Neuronal stem cell (in vitro differentiated cells): ENCODE data around the gene CTSZ.

Experiments used
- DNase-seq: peaks from one replicate; pipeline ENCODE4 v3.0.0-alpha.2; 2013; ENCODE audit warnings: low spot score
- H2AFZ ChIP-seq: one replicate; pipeline ENCODE4 v1.6.1; 2013; ENCODE audit warnings: mild to moderate bottlenecking, low read length, inconsistent platforms
- H2AK5ac ChIP-seq: 2 replicates; pipeline ENCODE4 v1.6.1; 2013; ENCODE audit warnings: low read depth, mild to moderate bottlenecking, inconsistent platforms, low read length, moderate library complexity, mixed read lengths
- H2BK120ac ChIP-seq: 2 replicates; pipeline ENCODE4 v1.6.1; 2013; ENCODE audit warnings: low read depth, mild to moderate bottlenecking, inconsistent platforms, low read length, moderate library complexity, mixed read lengths
- H2BK12ac ChIP-seq: one replicate; pipeline ENCODE4 v1.6.1; 2013; ENCODE audit warnings: low read length, inconsistent platforms
- H2BK15ac ChIP-seq: 2 replicates; pipeline ENCODE4 v1.6.1; 2013; ENCODE audit warnings: mild to moderate bottlenecking, low read length, inconsistent platforms, mixed read lengths
- H2BK5ac ChIP-seq: one replicate; pipeline ENCODE4 v1.6.1; 2013; ENCODE audit warnings: inconsistent platforms, mild to moderate bottlenecking, low read length, moderate library complexity
- H3K14ac ChIP-seq: one replicate; pipeline ENCODE4 v1.6.1; 2013; ENCODE audit warnings: low read length, inconsistent platforms
- H3K18ac ChIP-seq: 2 replicates; pipeline ENCODE4 v1.6.1; 2013; ENCODE audit warnings: low read length, inconsistent platforms
- H3K23ac ChIP-seq: 2 replicates; pipeline ENCODE4 v1.6.1; 2013; ENCODE audit warnings: low read depth, mild to moderate bottlenecking, mixed read lengths, low read length, inconsistent platforms; ENCODE audit not compliant: poor library complexity
- H3K27ac ChIP-seq: replicated peaks from 3 replicates; pipeline ENCODE4 v1.5.1; 2013; ENCODE audit warnings: low read length, inconsistent platforms
- H3K27me3 ChIP-seq, 3 experiments: 2 replicates each; pipeline ENCODE4 v1.6.1; 2013; ENCODE audit warnings: low read length in 3 of 3, mild to moderate bottlenecking in 2 of 3, inconsistent platforms in 1 of 3, low read depth in 1 of 3, mixed read lengths in 1 of 3, moderate library complexity in 1 of 3; ENCODE audit not compliant: control insufficient read depth in 3 of 3, insufficient read depth in 3 of 3
- H3K36me3 ChIP-seq, 2 donors: replicated peaks in 1 of 2; 2 replicates each; pipeline ENCODE4 v1.6.1; 2013; ENCODE audit warnings: low read length in 2 of 2; ENCODE audit not compliant: control insufficient read depth in 2 of 2, insufficient read depth in 2 of 2
- H3K4ac ChIP-seq: 2 replicates; pipeline ENCODE4 v1.6.1; 2013; ENCODE audit warnings: inconsistent platforms, mild to moderate bottlenecking, low read length, moderate library complexity
- H3K4me1 ChIP-seq, 2 donors: 1 replicate in 1 of 2; 2 replicates in 1 of 2; pipeline ENCODE4 v1.6.1; 2013; ENCODE audit warnings: low read length in 2 of 2, low read depth in 1 of 2; ENCODE audit not compliant: control insufficient read depth in 2 of 2, insufficient read depth in 1 of 2
- H3K4me2 ChIP-seq: one replicate; pipeline ENCODE4 v1.6.1; 2013; ENCODE audit warnings: mild to moderate bottlenecking, low read length, inconsistent platforms; ENCODE audit not compliant: insufficient read depth, poor library complexity, severe bottlenecking
- H3K4me3 ChIP-seq, 2 donors: 2 replicates each; pipeline ENCODE4 v1.5.1; 2013; ENCODE audit warnings: low read length in 2 of 2, mild to moderate bottlenecking in 2 of 2, inconsistent platforms in 1 of 2, moderate library complexity in 1 of 2
- H3K79me1 ChIP-seq: one replicate; pipeline ENCODE4 v1.6.1; 2013; ENCODE audit warnings: low read depth, mild to moderate bottlenecking, inconsistent platforms, low read length, moderate library complexity
- H3K9ac ChIP-seq: one replicate; pipeline ENCODE4 v1.6.1; 2013; ENCODE audit warnings: mild to moderate bottlenecking, low read depth, low read length, inconsistent platforms; ENCODE audit not compliant: poor library complexity
- H3K9me3 ChIP-seq, 2 donors: replicated peaks in 1 of 2; 2 replicates each; pipeline versions ENCODE3 to v1.6.1; 2013; ENCODE audit warnings: low read length in 2 of 2, mild to moderate bottlenecking in 2 of 2, inconsistent platforms in 1 of 2, low read depth in 1 of 2, mixed read lengths in 1 of 2, moderate library complexity in 1 of 2; ENCODE audit not compliant: control insufficient read depth in 2 of 2, insufficient read depth in 1 of 2
- H4K8ac ChIP-seq: one replicate; pipeline ENCODE4 v1.6.1; 2013; ENCODE audit warnings: low read depth, mild to moderate bottlenecking, inconsistent platforms, low read length, moderate library complexity
- H4K91ac ChIP-seq: one replicate; pipeline ENCODE4 v1.6.1; 2013; ENCODE audit warnings: low read length, low read depth, mild to moderate bottlenecking, inconsistent platforms; ENCODE audit not compliant: poor library complexity
- WGBS, 2 donors: extraction: QIAGEN DNeasy Blood & Tissue Kit; methylation state at CpG; one replicate each; pipeline ENCODE4 v1.1.7; 2013; ENCODE audit warnings: missing lambda C conversion rate in 2 of 2, mixed read lengths in 1 of 2; ENCODE audit not compliant: insufficient read length in 2 of 2, insufficient replicate concordance in 1 of 2; ENCODE audit errors: extremely low coverage in 2 of 2; 5-methylcytosine and 5-hydroxymethylcytosine counted together

The CTSZ gene

DNA sequence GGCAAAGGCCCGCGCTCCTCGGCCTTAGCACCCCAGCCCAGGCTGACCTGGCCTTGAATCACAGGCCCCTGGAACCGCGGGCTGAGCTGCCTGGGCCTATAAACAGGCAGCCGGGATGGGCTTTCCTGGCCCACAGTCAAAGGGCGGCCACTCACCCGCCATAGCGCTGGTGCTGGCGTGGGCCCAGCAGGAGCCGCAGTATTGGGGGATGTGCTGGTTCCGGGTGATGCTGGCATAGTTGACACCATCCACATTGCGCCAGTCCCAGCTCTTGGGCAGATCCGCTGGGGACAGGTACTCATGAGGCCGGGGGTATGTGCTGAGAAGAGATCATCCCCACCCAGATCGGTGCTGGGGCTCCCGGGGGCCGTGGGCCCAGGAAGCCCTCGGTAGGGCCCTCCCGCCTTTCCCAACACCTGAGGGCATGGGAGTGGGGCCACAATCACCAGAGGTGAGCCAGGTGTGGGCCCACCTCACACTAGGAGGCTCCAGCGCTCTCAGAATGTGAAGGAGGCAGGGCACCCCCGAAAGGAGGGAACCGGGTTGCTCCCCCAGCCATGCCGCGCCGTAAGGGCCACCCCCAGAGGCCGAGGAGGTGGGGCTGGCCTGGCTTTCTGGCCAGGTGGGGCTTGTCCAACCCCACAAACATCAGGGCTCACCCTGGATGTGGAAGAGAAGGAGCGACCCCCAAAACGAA is 739 bp downstream of the CTSZ start:
- H3K18ac ChIP-seq, result peak overlapping the region; percentile 95
- H3K4me1 ChIP-seq, result peaks cover 20 to 21% of the 10 kb centered on the region in 2 donors
- H2BK120ac ChIP-seq, result no peak overlapping the region
- H3K23ac ChIP-seq, result peak overlapping the region; percentile 82
- peak overlapping the region; percentile 10 for H2BK15ac ChIP-seq
- peaks cover 5% of the 10 kb centered on the region for H3K79me1 ChIP-seq
- peak overlapping the region; percentile 85 for H2AK5ac ChIP-seq
- H2BK5ac ChIP-seq, result peak overlapping the region; percentile 70
- no peaks in the 10 kb centered on the region for H3K9me3 ChIP-seq
- no peak for DNase-seq
- H3K4ac ChIP-seq, result peak overlapping the region; percentile 13
- peak overlapping the region; percentile 88 for H3K9ac ChIP-seq
- H2AFZ ChIP-seq, result no peak overlapping the region
- peak overlapping the region in 1 of 2 donors; percentile 79 for H3K4me3 ChIP-seq
- H3K4me2 ChIP-seq, result peak overlapping the region; percentile 91
- peak overlapping the region; percentile 53 for H4K8ac ChIP-seq
- H2BK12ac ChIP-seq, result no peak overlapping the region
- H4K91ac ChIP-seq, result peak overlapping the region; percentile 16
- peak overlapping the region; percentile 86 for H3K14ac ChIP-seq
- H3K36me3 ChIP-seq, result peaks cover 0 to 4% of the 10 kb centered on the region in 2 donors
- WGBS, 2 donors, result no CpG with 5 or more reads among the region's 29 CpGs
- H3K27me3 ChIP-seq, result no peaks in the 10 kb centered on the region
- no peak overlapping the region for H3K27ac ChIP-seq

DNA sequence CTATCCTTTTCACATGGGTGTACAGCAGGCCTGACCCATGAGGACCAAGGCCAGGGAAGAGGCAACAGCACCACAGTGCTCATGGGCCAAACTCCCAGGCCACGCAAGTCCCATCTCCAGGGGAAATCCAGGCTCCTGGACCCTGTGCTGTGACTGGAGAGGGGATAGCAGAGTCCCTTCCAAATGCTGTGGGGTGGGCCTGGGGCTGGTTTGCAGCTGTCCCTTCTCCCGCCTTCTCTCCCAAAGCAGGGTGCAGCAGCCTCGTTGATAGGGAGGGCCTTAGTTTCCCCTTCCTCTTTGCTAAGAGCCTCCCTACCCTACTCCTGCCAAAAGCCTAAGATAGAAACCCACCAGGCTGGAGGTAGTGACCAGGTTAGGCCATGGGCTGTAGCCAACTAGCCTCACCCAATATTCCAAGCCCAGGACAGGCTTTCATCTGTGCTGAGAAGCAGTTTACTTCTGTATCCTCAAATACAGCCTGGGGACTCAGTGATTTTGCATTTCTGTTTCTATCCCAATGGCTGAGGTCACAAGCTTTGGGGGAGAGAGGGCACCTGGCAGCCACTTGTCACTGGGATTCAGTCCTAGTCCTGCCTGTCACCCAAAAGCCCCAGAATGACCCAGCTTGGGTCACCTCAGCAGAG is 1.4 kb downstream of the CTSZ start:
- H3K4ac ChIP-seq, result no peak overlapping the region
- no peak overlapping the region for H2BK120ac ChIP-seq
- no peak overlapping the region for H4K8ac ChIP-seq
- H3K79me1 ChIP-seq, result peaks cover 5% of the 10 kb centered on the region
- H2BK5ac ChIP-seq, result peak overlapping the region; percentile 70
- peak overlapping the region; percentile 30 for H2BK15ac ChIP-seq
- H2AFZ ChIP-seq, result no peak overlapping the region
- peak overlapping the region; percentile 88 for H3K9ac ChIP-seq
- no peak overlapping the region for H3K4me2 ChIP-seq
- WGBS, 2 donors, result no CpG with 5 or more reads among the region's 3 CpGs
- H2BK12ac ChIP-seq, result no peak overlapping the region
- no peak overlapping the region for H4K91ac ChIP-seq
- no peak overlapping the region for H3K27ac ChIP-seq
- H3K14ac ChIP-seq, result no peak overlapping the region
- H3K4me3 ChIP-seq, result no peak overlapping the region
- peaks cover 0 to 5% of the 10 kb centered on the region in 2 donors for H3K36me3 ChIP-seq
- no peak overlapping the region for H3K18ac ChIP-seq
- H3K9me3 ChIP-seq, result no peaks in the 10 kb centered on the region
- peaks cover 14 to 17% of the 10 kb centered on the region in 2 donors for H3K4me1 ChIP-seq
- H3K23ac ChIP-seq, result no peak overlapping the region
- H3K27me3 ChIP-seq, result no peaks in the 10 kb centered on the region
- H2AK5ac ChIP-seq, result peak overlapping the region; percentile 85
- DNase-seq, result no peak

DNA sequence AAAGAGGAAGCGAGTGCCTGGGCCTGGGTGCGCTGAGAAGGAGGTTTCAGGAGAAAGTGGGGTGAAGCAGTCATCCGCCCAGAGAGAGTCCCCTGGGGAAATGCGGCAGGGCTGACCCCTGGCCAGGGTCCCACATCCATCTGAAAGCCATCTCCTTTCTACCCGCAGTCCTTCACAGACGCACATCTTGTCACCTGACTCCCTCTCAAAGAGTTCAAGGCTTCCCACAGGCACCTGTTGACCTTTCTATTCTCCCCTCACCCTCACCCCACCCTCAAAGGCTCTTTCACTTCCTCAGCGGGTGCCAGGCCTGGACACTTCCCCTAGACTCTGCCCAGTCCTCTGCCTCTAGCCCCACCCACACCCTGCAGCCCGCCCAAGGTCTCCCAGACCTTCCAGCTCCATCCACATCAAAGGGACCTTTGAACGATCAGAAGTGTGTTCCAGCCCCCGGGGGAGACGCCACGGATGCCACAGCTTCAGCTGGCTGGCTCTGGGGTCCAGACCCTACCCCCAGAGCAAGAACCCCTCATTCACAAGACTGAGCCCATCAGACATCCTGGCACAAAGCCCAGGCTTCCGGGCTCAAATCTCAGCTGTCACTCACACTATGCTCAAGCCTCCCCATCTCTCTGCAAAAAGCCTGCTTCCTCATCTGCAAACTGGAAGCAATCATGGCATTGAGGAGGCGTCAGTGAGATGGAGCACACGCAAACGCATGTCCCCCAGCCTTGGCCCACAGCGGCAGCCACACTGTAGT is 2.1 kb downstream of the CTSZ start:
- WGBS, 2 donors, result no CpG with 5 or more reads among the region's 17 CpGs
- H3K9ac ChIP-seq, result no peak overlapping the region
- no peak overlapping the region for H2AK5ac ChIP-seq
- H3K27me3 ChIP-seq, result no peaks in the 10 kb centered on the region
- no peak overlapping the region for H4K91ac ChIP-seq
- no peak overlapping the region for H3K14ac ChIP-seq
- peaks cover 10 to 16% of the 10 kb centered on the region in 2 donors for H3K4me1 ChIP-seq
- H3K4me3 ChIP-seq, result no peak overlapping the region
- DNase-seq, result no peak
- no peak overlapping the region for H3K4me2 ChIP-seq
- H3K23ac ChIP-seq, result no peak overlapping the region
- no peak overlapping the region for H2BK12ac ChIP-seq
- peaks cover 5% of the 10 kb centered on the region for H3K79me1 ChIP-seq
- H2BK5ac ChIP-seq, result no peak overlapping the region
- H2BK120ac ChIP-seq, result no peak overlapping the region
- no peak overlapping the region for H4K8ac ChIP-seq
- no peaks in the 10 kb centered on the region for H3K9me3 ChIP-seq
- no peak overlapping the region for H2BK15ac ChIP-seq
- no peak overlapping the region for H3K4ac ChIP-seq
- H3K18ac ChIP-seq, result no peak overlapping the region
- peaks cover 0 to 5% of the 10 kb centered on the region in 2 donors for H3K36me3 ChIP-seq
- no peak overlapping the region for H2AFZ ChIP-seq
- H3K27ac ChIP-seq, result no peak overlapping the region

DNA sequence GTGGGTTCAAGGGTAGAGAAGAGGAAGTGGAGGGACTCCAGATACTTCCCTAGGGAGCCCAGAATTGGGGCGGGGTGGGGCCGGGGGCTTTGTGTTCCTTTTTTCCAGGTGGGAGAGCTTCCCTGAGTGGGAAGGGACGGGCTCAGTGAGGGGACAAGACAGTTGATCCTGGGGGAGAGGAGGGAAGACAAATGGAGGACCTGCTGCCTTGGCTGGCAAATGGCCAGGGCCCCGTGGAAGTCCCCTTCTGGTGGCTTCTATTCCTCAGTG is 2.6 kb downstream of the CTSZ start:
- Histone ChIP-seq H3K27me3 (no peaks in the 10 kb centered on the region), H2BK12ac (no peak overlapping the region), H2BK120ac (no peak overlapping the region), H3K79me1 (peaks cover 5% of the 10 kb centered on the region), H3K4me2 (no peak overlapping the region), H2BK5ac (no peak overlapping the region), H2AK5ac (no peak overlapping the region), H3K27ac (no peak overlapping the region), H2BK15ac (no peak overlapping the region), H3K4ac (no peak overlapping the region), H2AFZ (no peak overlapping the region), H3K18ac (no peak overlapping the region), H3K9me3 (no peaks in the 10 kb centered on the region), H3K36me3 (peaks cover 0 to 5% of the 10 kb centered on the region in 2 donors), H3K4me3 (no peak overlapping the region), H3K9ac (no peak overlapping the region), H3K4me1 (peaks cover 10 to 16% of the 10 kb centered on the region in 2 donors), H4K8ac (no peak overlapping the region), H3K23ac (no peak overlapping the region), H3K14ac (no peak overlapping the region), H4K91ac (no peak overlapping the region)
- no CpG with 5 or more reads among the region's 4 CpGs for WGBS, 2 donors
- DNase-seq, result no peak
